GM13976 (cell line): ENCODE measurements around the gene KCNMA1.

ENCODE experiments used
- DNase-seq: peaks from one replicate; pipeline ENCODE4 v3.0.0; 2012; ENCODE audit warnings: low spot score
- CTCF ChIP-seq: IDR thresholded peaks from 2 replicates; pipeline ENCODE4 v1.5.1; 2012; ENCODE audit warnings: borderline replicate concordance, mild to moderate bottlenecking; ENCODE audit not compliant: insufficient read depth; ENCODE audit errors: extremely low read depth, missing control alignments, control extremely low read depth
- in situ Hi-C: fragments of 300-500 bp; cut with MboI; formaldehyde crosslinking; loops from one replicate; pipeline ENCODE4 v1.12.0; 2022; ENCODE audit warnings: low sequenced_read_pairs, mixed read lengths, inconsistent platforms; ENCODE audit not compliant: unreplicated experiment

KCNMA1 gene

GRCh38 chr10:77299320-77299719 is 338.3 kb downstream of the KCNMA1 start:
- DNase-seq, result no peak
- no peak for TF ChIP-seq CTCF
- in situ Hi-C loops, result no loop called here

GRCh38 chr10:77297393-77297739 is 340.2 kb downstream of the KCNMA1 start:
- no peak for DNase-seq
- in situ Hi-C loops, result no loop called here
- TF ChIP-seq CTCF, result no peak

DNA sequence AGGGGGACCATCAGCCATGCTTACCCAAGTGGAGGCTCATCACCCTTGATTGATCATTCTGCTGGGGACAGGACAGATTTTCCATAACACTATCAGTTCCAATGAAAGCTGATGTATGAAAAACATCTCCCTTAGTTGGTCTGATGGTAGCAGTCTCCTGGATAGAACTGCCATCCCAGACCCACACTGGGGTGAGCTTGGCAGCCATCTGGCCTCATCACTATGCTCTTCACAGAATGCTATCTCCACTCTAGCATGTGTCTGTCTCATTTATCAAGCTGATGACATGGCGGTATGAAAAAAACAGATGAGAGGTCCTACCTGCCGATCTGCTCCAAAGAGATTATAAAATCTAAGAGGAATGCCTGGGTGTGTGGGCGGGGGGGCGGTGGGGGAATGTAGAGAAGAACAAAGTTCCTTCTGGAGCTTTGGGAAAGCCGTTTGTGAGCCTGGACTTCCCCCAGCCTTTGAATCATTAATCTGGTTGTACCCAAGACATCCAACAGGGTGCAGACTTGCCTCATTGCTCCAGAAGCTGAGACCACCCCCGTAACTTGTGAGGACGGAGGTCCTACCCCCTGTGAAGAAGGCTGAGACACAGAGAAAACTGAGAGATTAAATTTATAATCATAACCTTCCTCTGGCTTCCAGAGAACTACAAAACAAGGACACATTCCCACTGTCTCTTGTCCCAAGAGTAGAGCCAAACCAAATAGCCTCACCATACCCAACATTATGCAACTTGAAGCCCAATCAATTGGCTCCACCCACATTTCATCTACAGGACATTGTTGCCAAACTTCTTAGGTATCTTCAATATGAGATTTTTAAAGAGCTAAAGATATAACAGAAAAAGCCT is 340.8 kb downstream of the KCNMA1 start:
- in situ Hi-C loops, result no loop called here
- TF ChIP-seq CTCF, result no peak
- no peak for DNase-seq

GRCh38 chr10:77293773-77294172 is 343.8 kb downstream of the KCNMA1 start:
- in situ Hi-C loops, result no loop called here
- DNase-seq, result no peak
- TF ChIP-seq CTCF, result no peak

DNA sequence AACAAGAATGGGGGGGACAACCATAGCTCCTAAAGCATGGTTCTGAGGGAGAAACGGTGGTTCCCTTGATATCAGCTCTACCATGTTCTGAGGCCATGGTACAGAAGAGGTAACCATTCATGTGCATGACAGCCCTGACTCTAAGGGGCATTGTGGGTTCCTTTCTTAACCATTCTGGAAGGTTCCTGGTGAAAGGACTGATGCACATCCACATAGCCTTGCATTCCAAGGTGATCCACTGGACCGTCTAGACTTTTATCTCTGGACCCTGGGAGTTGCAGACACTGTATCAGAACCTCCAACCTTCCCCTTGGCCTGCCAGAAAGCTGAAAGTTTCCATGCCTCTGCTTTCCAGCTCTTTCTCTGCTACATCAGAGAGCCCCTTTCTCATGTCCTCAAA is 344.3 kb downstream of the KCNMA1 start:
- TF ChIP-seq CTCF, result no peak
- no peak for DNase-seq
- in situ Hi-C loops, result no loop called here

DNA sequence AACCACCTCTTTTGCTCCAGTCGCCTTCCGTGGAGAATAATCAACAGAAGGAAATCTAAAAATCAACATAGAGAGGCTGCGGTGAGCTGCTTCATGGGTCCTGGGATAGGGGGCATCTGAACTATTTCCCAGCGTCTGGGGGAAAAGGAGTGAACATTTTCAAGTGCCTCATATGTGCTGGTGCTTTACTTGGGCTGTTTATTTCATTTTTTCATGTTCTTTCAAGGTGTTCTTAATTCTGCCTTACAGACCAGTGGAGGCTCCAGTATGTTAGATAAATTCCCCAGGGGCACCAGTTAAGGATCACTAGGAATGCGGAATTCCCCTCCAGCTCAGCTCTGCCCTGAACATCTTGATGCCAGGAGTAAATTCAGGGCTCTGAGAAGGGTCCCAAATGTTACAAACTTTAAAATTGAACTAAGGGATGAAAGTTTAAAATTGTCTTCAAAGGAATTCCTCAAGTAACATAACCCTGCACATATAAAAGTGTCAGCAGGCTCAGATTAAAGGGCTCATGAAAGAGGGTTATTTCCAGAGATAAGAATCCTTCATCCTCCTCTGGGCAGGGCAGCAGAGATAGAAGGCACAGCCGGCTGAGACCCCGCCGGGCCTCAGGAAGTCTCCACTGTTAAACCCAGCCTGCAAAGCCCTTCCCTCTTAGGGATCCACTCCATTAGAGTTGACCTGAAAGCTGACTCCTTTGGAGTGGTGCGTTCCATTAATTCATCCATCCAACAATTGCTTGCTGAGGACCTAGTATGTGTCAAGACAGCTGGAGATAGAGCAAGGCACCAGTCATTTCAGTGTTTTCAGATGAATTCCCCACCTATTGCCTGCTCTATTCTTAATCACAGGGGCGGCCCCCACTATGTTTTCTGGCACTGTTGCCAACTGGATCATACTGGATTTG is 345.8 kb downstream of the KCNMA1 start:
- in situ Hi-C loops, result no loop called here
- TF ChIP-seq CTCF, result no peak
- DNase-seq, result no peak
